HepG2 (cell line): Measurements from ENCODE around the gene DNAJA3. TPM values are rescaled to one million over a fixed set of nuclear protein-coding genes. Genes with fewer than 3 reads are reported as not detected.
A peak's percentile ranks its signal among the peaks of the same experiment; 100 is the strongest.

Source experiments
- ATAC-seq: fragments of 200-7000 bp; cut with Tn5 transposase; 3 replicates; pipeline ENCODE4 v1.9.1; 2020; ENCODE audit warnings: mild to moderate bottlenecking, moderate library complexity
- BruUV-seq: library from RNA; stranded (reverse); fragments of 400-500 nt; replicated peaks from 2 replicates; lab custom pipeline; 2021; lab: Mats Ljungman, UMichigan
- CTCF ChIA-PET: fragments of 300-600 bp; formaldehyde crosslinking; extraction: SDS; loops from one replicate; lab custom pipeline; 2021; ENCODE audit warnings: low total read pairs, inconsistent platforms, low intra/inter-chr PET ratio; lab: Yijun Ruan, JAX
- POLR2A ChIA-PET: fragments of 350-600 bp; sonication (Branson Sonifier 250); formaldehyde crosslinking; loops from one replicate; lab custom pipeline; 2020; ENCODE audit warnings: antibody characterized with exemption, inconsistent platforms; lab: Yijun Ruan, JAX
- DNase-seq: peaks from one replicate; pipeline ENCODE4 v3.0.0-alpha.2; 2015; ENCODE audit warnings: low spot score
- FAIRE-seq: peaks from 3 replicates; lab custom pipeline; 2011; peaks lifted over from hg19 to GRCh38; lab: Jason Lieb, UNC
- H2AFZ ChIP-seq: one replicate; pipeline ENCODE4 v1.6.1; 2011; ENCODE audit warnings: low read length, inconsistent platforms
- H3K27ac ChIP-seq: fragments of 300-600 bp; 3 replicates; pipeline ENCODE4 v1.8.0; 2011; ENCODE audit warnings: mixed run types, mild to moderate bottlenecking, mixed read lengths, low read length, inconsistent platforms; ENCODE audit not compliant: insufficient read depth; ENCODE audit errors: extremely low read length
- H3K27me3 ChIP-seq, 2 experiments: fragments of 200-600 bp in 1 of 2; 2 replicates in 1 of 2; 3 replicates in 1 of 2; pipeline versions ENCODE4 v1.6.0 to v1.8.0; 2011; ENCODE audit warnings: low read length in 2 of 2, mild to moderate bottlenecking in 2 of 2, moderate library complexity in 2 of 2, inconsistent platforms in 1 of 2; ENCODE audit not compliant: insufficient read depth in 2 of 2, control insufficient read depth in 1 of 2
- H3K36me3 ChIP-seq, 2 experiments: fragments of 200-600 bp in 1 of 2; replicated peaks in 1 of 2; 2 replicates in 1 of 2; 3 replicates in 1 of 2; pipeline versions ENCODE4 v1.5.1 to v1.8.0; 2011; ENCODE audit warnings: low read length in 2 of 2, inconsistent platforms in 1 of 2; ENCODE audit not compliant: insufficient read depth in 2 of 2, control insufficient read depth in 1 of 2
- H3K4me1 ChIP-seq: 2 replicates; pipeline ENCODE4 v1.5.1; 2012; ENCODE audit warnings: low read length, inconsistent platforms; ENCODE audit not compliant: insufficient read depth
- H3K4me2 ChIP-seq: 2 replicates; pipeline ENCODE4 v1.6.0; 2011; ENCODE audit warnings: low read depth, low read length, inconsistent platforms
- H3K4me3 ChIP-seq, 3 experiments: fragments of 200-600 bp in 1 of 3; sonication (generic), shearing (Covaris generic) in 1 of 3; replicated peaks in 1 of 3; 2 replicates each; pipeline ENCODE4 v1.5.1; 2011 to 2016; ENCODE audit warnings: low read length in 3 of 3, inconsistent platforms in 2 of 3, low read depth in 2 of 3, mild to moderate bottlenecking in 2 of 3, control low read depth in 1 of 3, mixed read lengths in 1 of 3; ENCODE audit not compliant: insufficient read depth in 1 of 3
- H3K79me2 ChIP-seq: one replicate; pipeline ENCODE4 v1.6.1; 2011; ENCODE audit warnings: low read length, inconsistent platforms; ENCODE audit not compliant: insufficient read depth
- H3K9ac ChIP-seq: 2 replicates; pipeline ENCODE4 v1.6.0; 2011; ENCODE audit warnings: mild to moderate bottlenecking, low read depth, low read length, inconsistent platforms; ENCODE audit not compliant: insufficient read depth
- H3K9me3 ChIP-seq: 2 replicates; pipeline ENCODE4 v1.5.1; 2012; ENCODE audit warnings: mild to moderate bottlenecking, low read length
- H4K20me1 ChIP-seq: 2 replicates; pipeline ENCODE4 v1.6.0; 2011; ENCODE audit warnings: inconsistent platforms, mild to moderate bottlenecking, low read length, moderate library complexity; ENCODE audit not compliant: insufficient read depth
- BRD4 ChIP-seq: sonication (generic); formaldehyde crosslinking; IDR thresholded peaks from 2 replicates; pipeline ENCODE4 v1.4.0; 2020; ENCODE audit warnings: missing genetic modification reagents
- EP300 ChIP-seq, 3 experiments: sonication (generic) in 1 of 3; formaldehyde crosslinking in 1 of 3; IDR thresholded peaks; 2 replicates each; pipeline versions ENCODE4 v1.5.1 to v1.6.1; 2011 to 2020; ENCODE audit warnings: low read depth in 2 of 3, low read length in 2 of 3, borderline replicate concordance in 1 of 3, improper control_type of control experiment in 1 of 3, mild to moderate bottlenecking in 1 of 3, missing genetic modification reagents in 1 of 3, moderate library complexity in 1 of 3
- HNRNPH1 ChIP-seq: fragments of 200-400 bp; formaldehyde crosslinking; optimal IDR thresholded peaks from 2 replicates; pipeline ENCODE3; 2017; ENCODE audit warnings: mild to moderate bottlenecking, low read depth, low read length
- REL ChIP-seq: sonication (generic); formaldehyde crosslinking; conservative IDR thresholded peaks from 2 replicates; pipeline ENCODE4 v1.8.0; 2022; ENCODE audit warnings: mild to moderate bottlenecking, missing genetic modification reagents, moderate library complexity
- REPIN1 ChIP-seq: sonication (generic); formaldehyde crosslinking; IDR thresholded peaks from 2 replicates; pipeline ENCODE4 v1.8.0; 2022; ENCODE audit warnings: missing genetic modification reagents, low read depth, mild to moderate bottlenecking, borderline replicate concordance
- SIX1 ChIP-seq: sonication (generic); formaldehyde crosslinking; IDR thresholded peaks from 2 replicates; pipeline ENCODE4 v1.4.0; 2020; ENCODE audit warnings: missing genetic modification reagents, borderline replicate concordance
- TAF1 ChIP-seq: sonication (generic); formaldehyde crosslinking; IDR thresholded peaks from 2 replicates; pipeline ENCODE4 v1.4.0; 2020; ENCODE audit warnings: missing genetic modification reagents
- ZFYVE20 ChIP-seq: sonication (generic); formaldehyde crosslinking; IDR thresholded peaks from 2 replicates; pipeline ENCODE4 v1.8.0; 2023; ENCODE audit warnings: low read depth, mild to moderate bottlenecking, moderate library complexity, missing genetic modification reagents, borderline replicate concordance
- ZNF772 ChIP-seq: sonication (generic); formaldehyde crosslinking; IDR thresholded peaks from 2 replicates; pipeline ENCODE4 v1.5.0; 2020; ENCODE audit warnings: mild to moderate bottlenecking, missing genetic modification reagents
- WGBS: methylation state at CpG from one replicate; pipeline ENCODE4 v1.1.6; 2017; ENCODE audit warnings: low lambda C conversion rate; 5-methylcytosine and 5-hydroxymethylcytosine counted together
- in situ Hi-C: cut with HindIII; loops from 2 replicates; pipeline ENCODE4 v1.10.0; 2017; ENCODE audit warnings: low pct_unique_long_range_greater_than_20kb; ENCODE audit not compliant: extremely low pct_ligation_motif_present
- intact Hi-C: fragments of 100-400 bp; cut with micrococcal nuclease; formaldehyde crosslinking; loops from one replicate; pipeline ENCODE4 v1.10.0; 2022; ENCODE audit not compliant: unreplicated experiment
- polyA plus RNA-seq, 8 experiments: library from polyadenylated mRNA; depleted of rRNA in 3 of 8; stranded (reverse) in 7 of 8; unstranded in 1 of 8; fragments of >200 nt; fragmentation: Illumina TruSeq in 4 of 8; extraction: Trizol in 4 of 8; gene quantifications; 2 replicates each; pipeline versions ENCODE4 v1.2.1 to v1.2.3, GENCODE V29; 2011 to 2016; ENCODE audit warnings: low read depth in 4 of 8, missing spikeins in 1 of 8, mixed read lengths in 1 of 8; ENCODE audit not compliant: insufficient read depth in 1 of 8
- total RNA-seq, 5 experiments: library from RNA; depleted of rRNA; stranded (reverse); fragments of >200 nt; fragmentation: Illumina TruSeq; extraction: Trizol; gene quantifications; 2 replicates each; pipeline ENCODE4 v1.2.3, GENCODE V29; 2016; ENCODE audit warnings: low read depth in 1 of 5
- TF ChIP-seq, protein P1 (sequence below): sonication (generic); formaldehyde crosslinking; IDR thresholded peaks from 2 replicates; pipeline ENCODE4 v1.9.0; 2021; ENCODE audit warnings: missing genetic modification reagents, borderline replicate concordance
- TF ChIP-seq, protein P2 (sequence below): sonication (generic); formaldehyde crosslinking; IDR thresholded peaks from 2 replicates; pipeline ENCODE4 v1.5.0; 2020; ENCODE audit warnings: mild to moderate bottlenecking, low read depth, missing genetic modification reagents, borderline replicate concordance
- TF ChIP-seq, protein P3 (sequence below): sonication (generic); formaldehyde crosslinking; IDR thresholded peaks from 2 replicates; pipeline ENCODE4 v1.4.0; 2020; ENCODE audit warnings: missing genetic modification reagents, mild to moderate bottlenecking, borderline replicate concordance
- TF ChIP-seq, protein P4 (sequence below): sonication (generic); formaldehyde crosslinking; IDR thresholded peaks from 2 replicates; pipeline ENCODE4 v1.5.0; 2020; ENCODE audit warnings: mild to moderate bottlenecking, missing genetic modification reagents
- TF ChIP-seq, protein P5 (sequence below): sonication (generic); formaldehyde crosslinking; IDR thresholded peaks from 2 replicates; pipeline ENCODE4 v1.8.0; 2022; ENCODE audit warnings: missing genetic modification reagents, mild to moderate bottlenecking, inconsistent platforms, borderline replicate concordance

DNAJA3 gene
- total and polyA plus RNA-seq, 2 of the 13 experiments (the other 11 are each of a cell fraction or from before 2014, with no cell fraction given) = 77.0 to 83.3 TPM

DNA sequence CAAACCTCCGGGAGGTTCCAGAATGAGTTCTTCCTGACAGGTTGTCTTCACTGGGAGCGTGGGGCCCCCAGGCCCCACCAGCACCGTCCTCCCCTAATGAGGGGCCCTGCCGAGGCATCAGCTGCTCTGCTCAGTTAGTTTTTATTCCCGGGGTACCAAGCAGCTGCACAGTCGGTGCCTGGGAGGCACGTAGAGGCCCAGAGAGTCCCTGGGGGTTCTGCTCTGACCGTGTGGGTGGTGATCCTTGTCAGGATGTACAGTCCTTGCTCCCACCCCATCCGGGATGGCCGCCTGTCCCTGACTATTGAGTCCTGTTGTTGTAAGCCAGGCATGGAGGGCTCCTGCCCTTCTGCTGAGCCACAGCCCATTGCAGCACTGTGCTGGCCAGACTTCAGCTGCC lies 30.3 kb downstream of the DNAJA3 start (continued):
- no peak for TF ChIP-seq BRD4 (CRISPR knock-in tag)

DNA sequence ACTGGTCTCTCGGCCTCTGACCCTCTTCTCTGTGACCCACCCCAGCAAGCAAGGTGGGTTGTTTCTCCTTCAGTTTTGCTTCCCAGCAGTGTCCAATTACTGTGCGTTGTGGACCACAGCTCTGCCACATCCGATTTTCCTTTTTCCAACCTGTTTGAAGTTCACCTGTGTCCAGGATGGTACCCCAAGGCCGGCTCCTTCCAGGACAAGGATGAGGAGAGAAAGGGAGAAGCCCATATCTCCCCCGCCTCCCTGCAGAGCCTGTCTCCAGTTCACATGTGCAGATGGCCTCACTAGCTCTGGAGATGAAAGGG lies 35.2 kb downstream of the DNAJA3 start:
- H3K4me1 ChIP-seq = peaks cover 64% of the 10 kb centered on the region
- H2AFZ ChIP-seq = no peak overlapping the region
- BruUV-seq = TSS peak; percentile 43
- POLR2A ChIA-PET = interaction anchor here (0.6 to 8.2 kb wide), 9 partner anchors 9 to 90 kb away, joined by 3 to 175 read pairs (median 3); partner anchors contain the start of genes HMOX2, NMRAL1 and VASN
- H3K36me3 ChIP-seq = peaks cover 10 to 14% of the 10 kb centered on the region in 2 experiments; a peak in 4 of 5 replicates
- H4K20me1 ChIP-seq = no peaks in the 10 kb centered on the region
- no peaks in the 10 kb centered on the region for H3K27me3 ChIP-seq
- no peaks in the 10 kb centered on the region for H3K79me2 ChIP-seq
- CTCF ChIA-PET = interaction anchor here (0.5 kb wide), 1 partner anchor 33 kb away, joined by 3 read pairs; no protein-coding TSS in a partner anchor
- peak overlapping the region in 1 of 3 experiments; percentile 67; a peak in 2 of 6 replicates for H3K4me3 ChIP-seq
- H3K9ac ChIP-seq = peak overlapping the region; percentile 62
- peak overlapping the region; percentile 83 for H3K4me2 ChIP-seq
- no peaks in the 10 kb centered on the region for H3K9me3 ChIP-seq
- intact Hi-C loops (loop anchor here (1.0 kb wide), 1 partner anchor 13 kb away; the partner anchor contains the start of gene NMRAL1), in situ Hi-C loops (no loop called here)
- WGBS = 32% methylated on average over 5 of the region's 5 CpGs
- ATAC-seq (no peak), DNase-seq (no peak), FAIRE-seq (no peak)
- peak overlapping the region; percentile 98 for H3K27ac ChIP-seq
- TF ChIP-seq, protein P1, sequence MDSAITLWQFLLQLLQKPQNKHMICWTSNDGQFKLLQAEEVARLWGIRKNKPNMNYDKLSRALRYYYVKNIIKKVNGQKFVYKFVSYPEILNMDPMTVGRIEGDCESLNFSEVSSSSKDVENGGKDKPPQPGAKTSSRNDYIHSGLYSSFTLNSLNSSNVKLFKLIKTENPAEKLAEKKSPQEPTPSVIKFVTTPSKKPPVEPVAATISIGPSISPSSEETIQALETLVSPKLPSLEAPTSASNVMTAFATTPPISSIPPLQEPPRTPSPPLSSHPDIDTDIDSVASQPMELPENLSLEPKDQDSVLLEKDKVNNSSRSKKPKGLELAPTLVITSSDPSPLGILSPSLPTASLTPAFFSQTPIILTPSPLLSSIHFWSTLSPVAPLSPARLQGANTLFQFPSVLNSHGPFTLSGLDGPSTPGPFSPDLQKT (CRISPR knock-in tag) = no peak
- TF ChIP-seq, protein P2, sequence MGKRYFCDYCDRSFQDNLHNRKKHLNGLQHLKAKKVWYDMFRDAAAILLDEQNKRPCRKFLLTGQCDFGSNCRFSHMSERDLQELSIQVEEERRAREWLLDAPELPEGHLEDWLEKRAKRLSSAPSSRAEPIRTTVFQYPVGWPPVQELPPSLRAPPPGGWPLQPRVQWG (CRISPR knock-in tag) = no peak
- TF ChIP-seq, protein P3, sequence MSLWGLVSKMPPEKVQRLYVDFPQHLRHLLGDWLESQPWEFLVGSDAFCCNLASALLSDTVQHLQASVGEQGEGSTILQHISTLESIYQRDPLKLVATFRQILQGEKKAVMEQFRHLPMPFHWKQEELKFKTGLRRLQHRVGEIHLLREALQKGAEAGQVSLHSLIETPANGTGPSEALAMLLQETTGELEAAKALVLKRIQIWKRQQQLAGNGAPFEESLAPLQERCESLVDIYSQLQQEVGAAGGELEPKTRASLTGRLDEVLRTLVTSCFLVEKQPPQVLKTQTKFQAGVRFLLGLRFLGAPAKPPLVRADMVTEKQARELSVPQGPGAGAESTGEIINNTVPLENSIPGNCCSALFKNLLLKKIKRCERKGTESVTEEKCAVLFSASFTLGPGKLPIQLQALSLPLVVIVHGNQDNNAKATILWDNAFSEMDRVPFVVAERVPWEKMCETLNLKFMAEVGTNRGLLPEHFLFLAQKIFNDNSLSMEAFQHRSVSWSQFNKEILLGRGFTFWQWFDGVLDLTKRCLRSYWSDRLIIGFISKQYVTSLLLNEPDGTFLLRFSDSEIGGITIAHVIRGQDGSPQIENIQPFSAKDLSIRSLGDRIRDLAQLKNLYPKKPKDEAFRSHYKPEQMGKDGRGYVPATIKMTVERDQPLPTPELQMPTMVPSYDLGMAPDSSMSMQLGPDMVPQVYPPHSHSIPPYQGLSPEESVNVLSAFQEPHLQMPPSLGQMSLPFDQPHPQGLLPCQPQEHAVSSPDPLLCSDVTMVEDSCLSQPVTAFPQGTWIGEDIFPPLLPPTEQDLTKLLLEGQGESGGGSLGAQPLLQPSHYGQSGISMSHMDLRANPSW (CRISPR knock-in tag) = no peak
- TF ChIP-seq SIX1 (CRISPR knock-in tag) (no peak), HNRNPH1 (no peak), EP300 (IDR thresholded peaks at IDR 0.05; ENCODE audit: low read depth in 2 of 2, low read length in 2 of 2) (no peak), EP300 (CRISPR knock-in tag; IDR thresholded peaks at IDR 0.05; ENCODE audit: borderline replicate concordance) (no peak), ZFYVE20 (CRISPR knock-in tag) (no peak), REL (CRISPR knock-in tag) (no peak), TAF1 (CRISPR knock-in tag) (no peak), ZNF772 (CRISPR knock-in tag) (0 out of 2 replicates have a peak, but pooled peaks have one; percentile 13), REPIN1 (CRISPR knock-in tag) (no peak)
- TF ChIP-seq, protein P4, sequence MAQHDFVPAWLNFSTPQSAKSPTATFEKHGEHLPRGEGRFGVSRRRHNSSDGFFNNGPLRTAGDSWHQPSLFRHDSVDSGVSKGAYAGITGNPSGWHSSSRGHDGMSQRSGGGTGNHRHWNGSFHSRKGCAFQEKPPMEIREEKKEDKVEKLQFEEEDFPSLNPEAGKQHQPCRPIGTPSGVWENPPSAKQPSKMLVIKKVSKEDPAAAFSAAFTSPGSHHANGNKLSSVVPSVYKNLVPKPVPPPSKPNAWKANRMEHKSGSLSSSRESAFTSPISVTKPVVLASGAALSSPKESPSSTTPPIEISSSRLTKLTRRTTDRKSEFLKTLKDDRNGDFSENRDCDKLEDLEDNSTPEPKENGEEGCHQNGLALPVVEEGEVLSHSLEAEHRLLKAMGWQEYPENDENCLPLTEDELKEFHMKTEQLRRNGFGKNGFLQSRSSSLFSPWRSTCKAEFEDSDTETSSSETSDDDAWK (CRISPR knock-in tag) = no peak
- TF ChIP-seq, protein P5, sequence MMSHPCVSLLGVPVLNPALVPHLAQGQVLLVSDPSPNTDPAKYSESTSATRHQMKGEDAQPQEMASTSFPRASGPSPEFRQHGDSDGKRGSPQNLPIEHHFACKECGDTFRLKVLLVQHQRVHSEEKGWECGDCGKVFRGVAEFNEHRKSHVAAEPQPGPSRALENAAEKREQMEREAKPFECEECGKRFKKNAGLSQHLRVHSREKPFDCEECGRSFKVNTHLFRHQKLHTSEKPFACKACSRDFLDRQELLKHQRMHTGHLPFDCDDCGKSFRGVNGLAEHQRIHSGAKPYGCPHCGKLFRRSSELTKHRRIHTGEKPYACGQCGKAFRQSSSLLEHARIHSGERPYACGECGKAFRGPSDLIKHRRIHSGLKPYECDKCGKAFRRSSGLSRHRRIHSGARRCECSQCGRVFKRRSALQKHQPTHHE (CRISPR knock-in tag) = no peak
